H9 (cell line): Measurements from ENCODE around the gene SEC61A2. TPM values are rescaled to one million over a fixed set of nuclear protein-coding genes. Genes with fewer than 3 reads are reported as not detected.
A peak's percentile ranks its signal among the peaks of the same experiment; 100 is the strongest.

ENCODE experiments used
- DNase-seq: peaks from one replicate; pipeline ENCODE4 v3.0.0-alpha.2; 2017
- H2AFZ ChIP-seq: one replicate; pipeline ENCODE4 v1.6.1; 2013; ENCODE audit warnings: mild to moderate bottlenecking, low read length, control low read depth, moderate library complexity
- H2AK5ac ChIP-seq: 2 replicates; pipeline ENCODE4 v1.6.1; 2013; ENCODE audit warnings: low read length, control low read depth, mixed read lengths; ENCODE audit not compliant: insufficient read length
- H2BK120ac ChIP-seq: one replicate; pipeline ENCODE4 v1.6.1; 2013; ENCODE audit warnings: low read depth, mild to moderate bottlenecking, low read length, control low read depth, inconsistent platforms; ENCODE audit not compliant: poor library complexity, severe bottlenecking
- H2BK12ac ChIP-seq: 2 replicates; pipeline ENCODE4 v1.6.1; 2013; ENCODE audit warnings: low read length, control low read depth, mixed read lengths, low read depth; ENCODE audit not compliant: insufficient read length
- H2BK15ac ChIP-seq: 2 replicates; pipeline ENCODE4 v1.6.1; 2013; ENCODE audit warnings: low read depth, low read length, control low read depth
- H2BK20ac ChIP-seq: one replicate; pipeline ENCODE4 v1.6.1; 2013; ENCODE audit warnings: low read depth, mild to moderate bottlenecking, low read length, control low read depth, inconsistent platforms; ENCODE audit not compliant: poor library complexity, severe bottlenecking
- H2BK5ac ChIP-seq: 2 replicates; pipeline ENCODE4 v1.6.1; 2013; ENCODE audit warnings: low read length, control low read depth, mixed read lengths; ENCODE audit not compliant: insufficient read length
- H3K14ac ChIP-seq: 2 replicates; pipeline ENCODE4 v1.6.1; 2013; ENCODE audit warnings: low read length, control low read depth; ENCODE audit not compliant: insufficient read depth
- H3K18ac ChIP-seq: 2 replicates; pipeline ENCODE4 v1.6.1; 2013; ENCODE audit warnings: low read depth, mild to moderate bottlenecking, mixed read lengths, low read length, control low read depth; ENCODE audit not compliant: insufficient read length
- H3K23ac ChIP-seq: 2 replicates; pipeline ENCODE4 v1.6.1; 2013; ENCODE audit warnings: low read length, control low read depth, mixed read lengths, low read depth; ENCODE audit not compliant: insufficient read length
- H3K23me2 ChIP-seq: 2 replicates; pipeline ENCODE4 v1.6.1; 2013; ENCODE audit warnings: low read depth, mild to moderate bottlenecking, mixed read lengths, low read length, control low read depth; ENCODE audit not compliant: insufficient read length, poor library complexity, severe bottlenecking
- H3K27ac ChIP-seq: 2 replicates; pipeline ENCODE4 v1.5.1; 2013; ENCODE audit warnings: low read length, control low read depth, mixed read lengths, low read depth; ENCODE audit not compliant: insufficient read length
- H3K27me3 ChIP-seq: 2 replicates; pipeline ENCODE4 v1.6.1; 2013; ENCODE audit warnings: low read length, control low read depth, inconsistent platforms; ENCODE audit not compliant: insufficient read depth
- H3K4ac ChIP-seq: 2 replicates; pipeline ENCODE4 v1.6.1; 2013; ENCODE audit warnings: low read depth, mild to moderate bottlenecking, control low read depth, inconsistent platforms, low read length, moderate library complexity
- H3K4me1 ChIP-seq: 2 replicates; pipeline ENCODE4 v1.6.1; 2013; ENCODE audit warnings: low read length, control low read depth, inconsistent platforms; ENCODE audit not compliant: insufficient read depth
- H3K4me2 ChIP-seq: 2 replicates; pipeline ENCODE4 v1.6.1; 2013; ENCODE audit warnings: low read length, control low read depth, mixed read lengths; ENCODE audit not compliant: insufficient read length, insufficient read depth
- H3K56ac ChIP-seq: 2 replicates; pipeline ENCODE4 v1.6.1; 2013; ENCODE audit warnings: low read depth, mild to moderate bottlenecking, mixed read lengths, low read length, control low read depth; ENCODE audit not compliant: insufficient read length
- H3K79me1 ChIP-seq: 2 replicates; pipeline ENCODE4 v1.6.1; 2013; ENCODE audit warnings: low read depth, mild to moderate bottlenecking, moderate library complexity, low read length, control low read depth, inconsistent platforms; ENCODE audit not compliant: insufficient read depth, poor library complexity, severe bottlenecking
- H3K79me2 ChIP-seq: 2 replicates; pipeline ENCODE4 v1.6.1; 2013; ENCODE audit warnings: low read length, control low read depth, inconsistent platforms; ENCODE audit not compliant: insufficient read depth
- H3K9ac ChIP-seq: 2 replicates; pipeline ENCODE4 v1.6.1; 2013; ENCODE audit warnings: low read length, control low read depth, mixed read lengths; ENCODE audit not compliant: insufficient read length; ENCODE audit errors: extremely low read depth
- H3K9me3 ChIP-seq: one replicate; pipeline ENCODE4 v1.6.1; 2013; ENCODE audit warnings: low read depth, low read length, inconsistent platforms; ENCODE audit not compliant: control insufficient read depth
- H3T11ph ChIP-seq: one replicate; pipeline ENCODE4 v1.6.1; 2013; ENCODE audit warnings: mild to moderate bottlenecking, low read length, control low read depth, inconsistent platforms
- H4K20me1 ChIP-seq: one replicate; pipeline ENCODE4 v1.6.1; 2013; ENCODE audit not compliant: control insufficient read depth, insufficient read length, insufficient read depth
- H4K5ac ChIP-seq: 2 replicates; pipeline ENCODE4 v1.6.1; 2013; ENCODE audit warnings: low read depth, mild to moderate bottlenecking, mixed read lengths, low read length, control low read depth; ENCODE audit not compliant: insufficient read length
- H4K8ac ChIP-seq: replicated peaks from 2 replicates; pipeline ENCODE4 v1.6.1; 2013; ENCODE audit warnings: low read length, control low read depth, mixed read lengths, low read depth; ENCODE audit not compliant: insufficient read length
- H4K91ac ChIP-seq: 2 replicates; pipeline ENCODE4 v1.6.1; 2013; ENCODE audit warnings: low read depth, mild to moderate bottlenecking, moderate library complexity, mixed read lengths, low read length, control low read depth; ENCODE audit not compliant: insufficient read length
- H3K27ac Mint-ChIP-seq, 3 experiments: 2 replicates in 2 of 3; 3 replicates in 1 of 3; pipeline ENCODE4 v1.8.0; 2020 to 2021; ENCODE audit warnings: mixed read lengths in 3 of 3, mild to moderate bottlenecking in 1 of 3, moderate library complexity in 1 of 3
- H3K27me3 Mint-ChIP-seq: 2 replicates; pipeline ENCODE4 v1.8.0; 2021; ENCODE audit warnings: low read depth, mild to moderate bottlenecking, moderate library complexity, mixed read lengths
- H3K36me3 Mint-ChIP-seq, 3 experiments: 2 replicates in 2 of 3; 3 replicates in 1 of 3; pipeline ENCODE4 v1.8.0; 2020 to 2021; ENCODE audit warnings: low read depth in 3 of 3, mixed read lengths in 3 of 3; ENCODE audit not compliant: insufficient read depth in 1 of 3
- H3K4me1 Mint-ChIP-seq, 2 experiments: 2 replicates each; pipeline ENCODE4 v1.8.0; 2020; ENCODE audit warnings: mixed read lengths in 2 of 2
- H3K4me3 Mint-ChIP-seq, 2 experiments: 2 replicates in 1 of 2; 3 replicates in 1 of 2; pipeline ENCODE4 v1.8.0; 2020 to 2021; ENCODE audit warnings: mild to moderate bottlenecking in 2 of 2, mixed read lengths in 2 of 2, moderate library complexity in 1 of 2
- H3K9me3 Mint-ChIP-seq, 2 experiments: 2 replicates in 1 of 2; 3 replicates in 1 of 2; pipeline ENCODE4 v1.8.0; 2020; ENCODE audit warnings: mild to moderate bottlenecking in 2 of 2, mixed read lengths in 2 of 2, moderate library complexity in 1 of 2
- WGBS: extraction: QIAGEN DNeasy Blood & Tissue Kit; methylation state at CpG from one replicate; pipeline ENCODE4 v1.1.7; 2013; ENCODE audit warnings: missing lambda C conversion rate, low lambda C conversion rate, mixed read lengths; ENCODE audit not compliant: insufficient read length; ENCODE audit errors: extremely low coverage; 5-methylcytosine and 5-hydroxymethylcytosine counted together
- total RNA-seq: library from RNA; stranded (reverse); gene quantifications from 2 replicates; pipeline ENCODE4 v1.2.1, GENCODE V29; 2021
- TF ChIP-seq, protein P1 (sequence below): fragments of 200-600 bp; sonication (generic); conservative IDR thresholded peaks from 3 replicates; pipeline ENCODE4 v1.8.0; 2021; ENCODE audit warnings: antibody characterized with exemption, mild to moderate bottlenecking

SEC61A2 gene
- total RNA-seq, 1 experiment from 2014 or later: 13.9 TPM

- no peak for DNase-seq
- H3K14ac ChIP-seq: no peak overlapping the region
- H2BK20ac ChIP-seq: no peak overlapping the region
- no peak overlapping the region for H3K56ac ChIP-seq
- no peaks in the 10 kb centered on the region for H3K23me2 ChIP-seq
- no peak overlapping the region for H2BK12ac ChIP-seq
- no peak overlapping the region for H3K4ac ChIP-seq
- Mint-ChIP-seq H3K4me1 (peaks cover 0 to 8% of the 10 kb centered on the region in 2 experiments; a peak in 2 of 4 replicates), H3K27me3 (no peaks in the 10 kb centered on the region), H3K4me3 (no peak overlapping the region), H3K36me3 (peaks cover 22 to 57% (median 51%) of the 10 kb centered on the region in 3 experiments; a peak in 6 of 7 replicates), H3K27ac (peak overlapping the region in 2 of 3 experiments; percentile 13 to 14; a peak in 2 of 7 replicates), H3K9me3 (no peaks in the 10 kb centered on the region; a peak in 1 of 5 replicates)
- no CpG with 5 or more reads among the region's 3 CpGs for WGBS
- no peak overlapping the region for H3K18ac ChIP-seq
- no peak overlapping the region for H3K27ac ChIP-seq
- peaks cover 11% of the 10 kb centered on the region for H3K79me1 ChIP-seq
- H2BK15ac ChIP-seq: no peak overlapping the region
- no peak overlapping the region for H2AFZ ChIP-seq
- H4K8ac ChIP-seq: no peak overlapping the region
- peaks cover 22% of the 10 kb centered on the region for H3K79me2 ChIP-seq
- TF ChIP-seq, protein P1, sequence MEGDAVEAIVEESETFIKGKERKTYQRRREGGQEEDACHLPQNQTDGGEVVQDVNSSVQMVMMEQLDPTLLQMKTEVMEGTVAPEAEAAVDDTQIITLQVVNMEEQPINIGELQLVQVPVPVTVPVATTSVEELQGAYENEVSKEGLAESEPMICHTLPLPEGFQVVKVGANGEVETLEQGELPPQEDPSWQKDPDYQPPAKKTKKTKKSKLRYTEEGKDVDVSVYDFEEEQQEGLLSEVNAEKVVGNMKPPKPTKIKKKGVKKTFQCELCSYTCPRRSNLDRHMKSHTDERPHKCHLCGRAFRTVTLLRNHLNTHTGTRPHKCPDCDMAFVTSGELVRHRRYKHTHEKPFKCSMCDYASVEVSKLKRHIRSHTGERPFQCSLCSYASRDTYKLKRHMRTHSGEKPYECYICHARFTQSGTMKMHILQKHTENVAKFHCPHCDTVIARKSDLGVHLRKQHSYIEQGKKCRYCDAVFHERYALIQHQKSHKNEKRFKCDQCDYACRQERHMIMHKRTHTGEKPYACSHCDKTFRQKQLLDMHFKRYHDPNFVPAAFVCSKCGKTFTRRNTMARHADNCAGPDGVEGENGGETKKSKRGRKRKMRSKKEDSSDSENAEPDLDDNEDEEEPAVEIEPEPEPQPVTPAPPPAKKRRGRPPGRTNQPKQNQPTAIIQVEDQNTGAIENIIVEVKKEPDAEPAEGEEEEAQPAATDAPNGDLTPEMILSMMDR: no peak
- H2BK5ac ChIP-seq: no peak overlapping the region
- H4K20me1 ChIP-seq: no peaks in the 10 kb centered on the region
- no peak overlapping the region for H3K9ac ChIP-seq
- no peak overlapping the region for H2AK5ac ChIP-seq
- H3K23ac ChIP-seq: no peak overlapping the region
- H2BK120ac ChIP-seq: no peak overlapping the region
- H3K4me2 ChIP-seq: no peak overlapping the region
- H3K4me1 ChIP-seq: no peaks in the 10 kb centered on the region
- H4K91ac ChIP-seq: no peak overlapping the region
- no peaks in the 10 kb centered on the region for H3K9me3 ChIP-seq
- no peak overlapping the region for H4K5ac ChIP-seq
- H3K27me3 ChIP-seq: no peaks in the 10 kb centered on the region
- no peak overlapping the region for H3T11ph ChIP-seq
Observed at GRCh38 chr10:12201543-12201942, 72.1 kb downstream of the SEC61A2 start.
